ENCODE data around the gene AATK. TPM values are rescaled to one million over a fixed set of nuclear protein-coding genes. Genes with fewer than 3 reads are reported as not detected.

AATK gene
- total RNA-seq, 1 donor from 2014 or later, result 7.7 TPM

DNA sequence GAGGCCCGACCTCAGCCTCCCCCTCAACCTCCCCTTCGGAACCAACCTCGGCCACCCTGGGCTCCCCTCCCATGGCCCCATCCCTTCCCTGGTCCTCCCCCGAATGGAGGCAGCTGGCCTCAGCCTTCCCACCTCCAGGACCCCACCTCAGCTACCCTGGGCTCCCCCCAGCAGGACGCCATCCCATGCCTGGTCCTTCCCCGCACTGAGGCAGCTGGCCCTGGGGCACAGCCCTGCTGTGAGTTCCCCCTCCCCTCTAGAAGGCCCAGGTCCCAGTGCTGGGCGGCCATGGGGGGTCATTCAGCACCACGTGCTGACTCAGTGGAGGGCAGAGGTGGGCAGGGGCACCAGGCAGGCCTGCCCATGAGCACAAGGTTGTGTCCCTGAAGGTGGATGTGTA, 29.7 kb downstream of the AATK start:
- no peaks in the 10 kb centered on the region for H3K9me3 Mint-ChIP-seq (ENCODE audit: unreplicated experiment)
- DNase-seq (ENCODE audit: low spot score), result no peak
- H3K36me3 Mint-ChIP-seq (ENCODE audit: low read depth, unreplicated experiment), result peaks cover 7% of the 10 kb centered on the region
- peaks cover 4% of the 10 kb centered on the region for H3K4me1 Mint-ChIP-seq (ENCODE audit: unreplicated experiment)
- H3K4me3 Mint-ChIP-seq (ENCODE audit: unreplicated experiment), result no peak overlapping the region
- TF ChIP-seq, protein P1, sequence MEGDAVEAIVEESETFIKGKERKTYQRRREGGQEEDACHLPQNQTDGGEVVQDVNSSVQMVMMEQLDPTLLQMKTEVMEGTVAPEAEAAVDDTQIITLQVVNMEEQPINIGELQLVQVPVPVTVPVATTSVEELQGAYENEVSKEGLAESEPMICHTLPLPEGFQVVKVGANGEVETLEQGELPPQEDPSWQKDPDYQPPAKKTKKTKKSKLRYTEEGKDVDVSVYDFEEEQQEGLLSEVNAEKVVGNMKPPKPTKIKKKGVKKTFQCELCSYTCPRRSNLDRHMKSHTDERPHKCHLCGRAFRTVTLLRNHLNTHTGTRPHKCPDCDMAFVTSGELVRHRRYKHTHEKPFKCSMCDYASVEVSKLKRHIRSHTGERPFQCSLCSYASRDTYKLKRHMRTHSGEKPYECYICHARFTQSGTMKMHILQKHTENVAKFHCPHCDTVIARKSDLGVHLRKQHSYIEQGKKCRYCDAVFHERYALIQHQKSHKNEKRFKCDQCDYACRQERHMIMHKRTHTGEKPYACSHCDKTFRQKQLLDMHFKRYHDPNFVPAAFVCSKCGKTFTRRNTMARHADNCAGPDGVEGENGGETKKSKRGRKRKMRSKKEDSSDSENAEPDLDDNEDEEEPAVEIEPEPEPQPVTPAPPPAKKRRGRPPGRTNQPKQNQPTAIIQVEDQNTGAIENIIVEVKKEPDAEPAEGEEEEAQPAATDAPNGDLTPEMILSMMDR (IDR thresholded peaks at IDR 0.05; ENCODE audit: unreplicated experiment), result no peak
- H3K27me3 Mint-ChIP-seq (ENCODE audit: unreplicated experiment), result peaks cover 6% of the 10 kb centered on the region
- H3K27ac Mint-ChIP-seq (ENCODE audit: unreplicated experiment), result no peak overlapping the region

DNA sequence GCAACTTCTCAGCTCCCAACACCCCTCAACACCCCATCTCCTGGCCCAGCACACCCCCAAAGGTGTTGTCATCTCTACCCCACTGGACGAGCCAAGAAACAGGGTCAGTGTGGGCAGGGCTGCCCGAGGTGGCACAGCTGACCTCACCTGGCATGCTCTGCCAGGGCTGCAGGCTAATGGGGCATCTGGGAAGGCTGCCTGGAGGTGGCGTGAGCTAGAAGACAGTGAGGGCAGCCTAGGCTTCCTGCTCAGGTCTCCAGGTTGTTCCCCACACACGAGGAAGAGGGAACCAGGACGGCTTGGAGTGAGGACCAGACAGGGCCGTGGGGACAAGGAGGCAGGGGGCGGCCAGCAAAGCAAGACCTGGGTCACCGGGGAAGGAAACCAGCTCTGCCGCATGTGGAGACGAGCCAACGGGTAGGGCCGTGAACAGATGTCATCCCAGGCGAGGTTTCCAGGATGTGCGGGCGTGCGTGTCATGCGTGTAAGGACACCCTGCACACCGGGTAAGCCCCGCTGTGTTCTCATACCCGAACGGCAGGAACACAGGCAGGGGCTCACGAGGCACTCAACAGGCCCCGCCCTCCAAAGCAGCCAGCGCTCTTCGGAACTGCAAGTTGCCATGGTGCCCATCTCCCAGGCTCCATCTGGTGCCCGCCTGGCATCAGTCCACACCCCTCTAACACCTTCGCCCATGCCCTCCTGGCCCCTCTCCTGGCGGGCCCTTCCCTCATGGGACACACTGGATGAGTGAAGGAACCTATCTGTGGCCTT, 30.3 kb downstream of the AATK start:
- H3K4me3 Mint-ChIP-seq (ENCODE audit: unreplicated experiment), result no peak overlapping the region
- peaks cover 6% of the 10 kb centered on the region for H3K27me3 Mint-ChIP-seq (ENCODE audit: unreplicated experiment)
- no peaks in the 10 kb centered on the region for H3K9me3 Mint-ChIP-seq (ENCODE audit: unreplicated experiment)
- DNase-seq (ENCODE audit: low spot score), result no peak
- H3K4me1 Mint-ChIP-seq (ENCODE audit: unreplicated experiment), result peaks cover 4% of the 10 kb centered on the region
- peaks cover 7% of the 10 kb centered on the region for H3K36me3 Mint-ChIP-seq (ENCODE audit: low read depth, unreplicated experiment)
- TF ChIP-seq, protein P1 (IDR thresholded peaks at IDR 0.05; ENCODE audit: unreplicated experiment), result no peak
- H3K27ac Mint-ChIP-seq (ENCODE audit: unreplicated experiment), result no peak overlapping the region

DNA sequence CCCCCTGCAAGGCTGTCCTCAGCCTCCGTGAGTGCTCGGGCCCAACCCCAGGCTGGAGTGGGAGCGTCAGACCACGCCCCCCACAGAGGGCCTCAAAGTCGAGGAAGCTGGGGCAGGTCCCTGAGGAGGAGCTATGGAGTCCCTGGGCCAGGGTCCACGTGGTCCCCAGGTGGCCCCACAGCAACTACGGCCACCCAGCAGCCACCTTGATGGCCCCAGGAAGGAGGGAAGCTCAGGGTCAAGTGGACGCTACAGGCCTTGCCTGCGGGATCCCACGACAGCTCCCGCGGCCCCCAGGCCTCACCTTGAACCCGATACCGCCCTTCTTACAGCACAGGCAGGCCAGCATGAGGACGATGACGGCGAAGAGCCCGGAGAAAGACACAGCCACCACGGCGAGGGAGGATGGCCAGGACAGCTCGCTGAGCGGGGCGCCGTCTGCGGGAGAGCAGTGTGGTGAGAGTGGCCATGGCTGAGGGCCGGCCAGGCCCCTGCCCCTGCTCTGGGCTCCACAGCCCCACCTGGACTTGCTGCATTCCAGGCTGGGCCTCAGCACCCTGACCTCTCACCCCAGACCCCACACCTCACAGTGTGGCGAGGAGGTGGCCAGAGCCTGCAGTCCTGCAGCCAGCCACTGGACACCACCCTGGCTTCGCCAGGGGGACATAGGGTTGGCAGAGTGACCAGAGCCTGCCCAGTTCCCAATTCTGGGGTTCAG, 31.8 kb downstream of the AATK start:
- Mint-ChIP-seq H3K4me1 (ENCODE audit: unreplicated experiment) (peaks cover 4% of the 10 kb centered on the region), H3K27ac (ENCODE audit: unreplicated experiment) (no peak overlapping the region), H3K4me3 (ENCODE audit: unreplicated experiment) (no peak overlapping the region), H3K36me3 (ENCODE audit: low read depth, unreplicated experiment) (peaks cover 7% of the 10 kb centered on the region), H3K9me3 (ENCODE audit: unreplicated experiment) (no peaks in the 10 kb centered on the region), H3K27me3 (ENCODE audit: unreplicated experiment) (peaks cover 4% of the 10 kb centered on the region)
- TF ChIP-seq, protein P1 (IDR thresholded peaks at IDR 0.05; ENCODE audit: unreplicated experiment), result no peak
- DNase-seq (ENCODE audit: low spot score), result no peak

DNA sequence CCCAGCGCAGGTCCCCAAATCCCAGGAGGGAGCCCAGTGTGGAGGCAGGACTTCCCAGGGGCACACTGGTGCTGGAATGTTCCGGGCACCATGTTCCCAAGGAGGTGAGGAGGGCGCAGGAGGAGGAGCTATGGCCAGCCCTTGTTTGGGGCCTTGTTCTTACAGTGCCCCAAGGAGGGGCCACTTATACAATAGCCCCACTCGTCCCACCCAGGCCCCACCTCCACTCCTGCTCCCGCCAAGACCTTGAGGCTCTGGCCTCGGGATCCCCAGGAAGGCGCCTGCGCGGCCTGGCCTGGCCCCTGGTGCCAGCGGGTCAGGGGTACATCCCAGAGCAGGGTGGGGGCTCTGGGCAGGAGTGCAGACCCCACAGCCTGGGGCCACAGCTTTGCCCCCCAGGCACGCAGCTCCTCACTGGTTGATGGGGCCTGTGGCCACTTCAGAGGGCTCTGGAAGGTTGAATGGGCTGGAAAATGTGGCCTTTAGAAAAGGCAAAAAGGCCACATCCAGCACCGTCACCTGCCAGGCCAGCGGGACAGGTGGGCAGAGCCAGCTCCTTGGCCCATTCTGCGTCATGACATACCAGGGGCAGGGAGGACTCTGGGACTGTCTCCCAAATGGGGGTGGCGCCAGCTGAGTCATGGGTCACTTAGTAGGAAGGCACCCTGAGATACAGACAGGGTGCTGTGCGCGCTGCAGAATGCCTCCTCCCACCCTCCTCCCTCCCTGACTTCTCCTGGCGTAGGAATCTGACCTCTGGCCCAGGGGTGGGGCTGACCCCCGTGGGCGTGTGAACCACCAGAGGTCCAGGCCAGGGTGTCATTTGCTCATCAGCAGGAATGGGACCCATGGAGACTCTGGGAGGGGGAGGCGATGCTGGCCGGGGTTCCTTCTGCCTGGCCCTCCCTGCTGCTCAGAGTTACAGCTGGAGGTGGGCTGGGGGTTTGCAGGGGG, 33.0 kb downstream of the AATK start:
- H3K4me1 Mint-ChIP-seq (ENCODE audit: unreplicated experiment), result no peaks in the 10 kb centered on the region

More for the DNA sequence above, 33.0 kb downstream of the AATK start:
- H3K9me3 Mint-ChIP-seq (ENCODE audit: unreplicated experiment), result no peaks in the 10 kb centered on the region
- no peaks in the 10 kb centered on the region for H3K27me3 Mint-ChIP-seq (ENCODE audit: unreplicated experiment)
- TF ChIP-seq, protein P1 (IDR thresholded peaks at IDR 0.05; ENCODE audit: unreplicated experiment), result no peak
- no peak for DNase-seq (ENCODE audit: low spot score)
- no peak overlapping the region for H3K27ac Mint-ChIP-seq (ENCODE audit: unreplicated experiment)
- H3K36me3 Mint-ChIP-seq (ENCODE audit: low read depth, unreplicated experiment), result no peaks in the 10 kb centered on the region
- no peak overlapping the region for H3K4me3 Mint-ChIP-seq (ENCODE audit: unreplicated experiment)
